SK-N-SH (cell line): ENCODE measurements around the gene ZNF786. TPM values are rescaled to one million over a fixed set of nuclear protein-coding genes. Genes with fewer than 3 reads are reported as not detected.

Source experiments
- CTCF ChIA-PET: fragments of 300-600, 350-600 bp; formaldehyde crosslinking; extraction: SDS; loops from one replicate; lab custom pipeline; 2021; lab: Yijun Ruan, JAX
- POLR2A ChIA-PET: fragments of 350-600 bp; sonication (Branson Sonifier 250); formaldehyde crosslinking; extraction: SDS; loops from one replicate; lab custom pipeline; 2020; ENCODE audit warnings: antibody characterized with exemption, inconsistent platforms; lab: Yijun Ruan, JAX
- DNase-seq: peaks from one replicate; pipeline ENCODE4 v3.0.0; 2012
- H2AFZ ChIP-seq: fragments of 200-600 bp; sonication (generic); 2 replicates; pipeline ENCODE4 v1.8.1; 2016; ENCODE audit warnings: antibody characterized with exemption, mild to moderate bottlenecking, low read depth
- H3F3A ChIP-seq: fragments of 200-600 bp; sonication (generic); replicated peaks from 2 replicates; pipeline ENCODE3; 2016; ENCODE audit warnings: antibody characterized with exemption, mild to moderate bottlenecking; ENCODE audit not compliant: insufficient read depth
- H3K27ac ChIP-seq, 2 experiments: fragments of 200-500 bp in 1 of 2; fragments of 200-600 bp in 1 of 2; sonication (Bioruptor generic) in 1 of 2; sonication (generic), shearing (Covaris generic) in 1 of 2; 2 replicates each; pipeline versions ENCODE4 v1.5.1 to v1.6.1; 2014 to 2016; ENCODE audit warnings: low read depth in 2 of 2, inconsistent platforms in 1 of 2, low read length in 1 of 2, mild to moderate bottlenecking in 1 of 2, mixed read lengths in 1 of 2
- H3K27me3 ChIP-seq: fragments of 200-600 bp; sonication (generic), shearing (Covaris generic); 2 replicates; pipeline ENCODE4 v1.6.1; 2016; ENCODE audit warnings: mixed run types; ENCODE audit not compliant: insufficient read depth
- H3K36me3 ChIP-seq, 2 experiments: fragments of 200-500 bp in 1 of 2; fragments of 200-600 bp in 1 of 2; sonication (Bioruptor generic) in 1 of 2; sonication (generic) in 1 of 2; replicated peaks in 1 of 2; 2 replicates each; pipeline versions ENCODE3 to v1.5.1; 2014 to 2016; ENCODE audit warnings: low read length in 1 of 2, mild to moderate bottlenecking in 1 of 2; ENCODE audit not compliant: insufficient read depth in 2 of 2, control insufficient read depth in 1 of 2
- H3K4me1 ChIP-seq, 2 experiments: fragments of 200-500 bp in 1 of 2; fragments of 200-600 bp in 1 of 2; sonication (Bioruptor generic) in 1 of 2; sonication (generic), shearing (Covaris generic) in 1 of 2; 2 replicates each; pipeline versions ENCODE4 v1.5.1 to v1.6.1; 2014 to 2016; ENCODE audit warnings: low read depth in 1 of 2, low read length in 1 of 2, mixed run types in 1 of 2; ENCODE audit not compliant: insufficient read depth in 2 of 2, control insufficient read depth in 1 of 2
- H3K4me2 ChIP-seq: fragments of 200-600 bp; sonication (generic), shearing (Covaris generic); 2 replicates; pipeline ENCODE4 v1.6.1; 2017; ENCODE audit warnings: mixed run types
- H3K4me3 ChIP-seq, 2 experiments: fragments of 200-500 bp in 1 of 2; fragments of 200-600 bp in 1 of 2; sonication (Bioruptor generic) in 1 of 2; sonication (generic), shearing (Covaris generic) in 1 of 2; 2 replicates each; pipeline versions ENCODE4 v1.5.1 to v1.8.1; 2014 to 2016; ENCODE audit warnings: low read depth in 2 of 2, inconsistent platforms in 1 of 2, low read length in 1 of 2, mild to moderate bottlenecking in 1 of 2, mixed read lengths in 1 of 2, moderate library complexity in 1 of 2
- H3K79me2 ChIP-seq: fragments of 200-600 bp; sonication (generic); 2 replicates; pipeline ENCODE4 v1.8.1; 2017; ENCODE audit warnings: mild to moderate bottlenecking; ENCODE audit not compliant: insufficient read depth
- H3K9ac ChIP-seq: fragments of 200-600 bp; sonication (generic); 2 replicates; pipeline ENCODE4 v1.6.1; 2017; ENCODE audit warnings: mixed run types
- H3K9me2 ChIP-seq: fragments of 200-600 bp; sonication (generic); 2 replicates; pipeline ENCODE4 v1.6.1; 2017; ENCODE audit warnings: mixed run types
- H3K9me3 ChIP-seq: fragments of 200-600 bp; sonication (generic); 2 replicates; pipeline ENCODE4 v1.6.1; 2017; ENCODE audit warnings: mixed run types, mild to moderate bottlenecking, moderate library complexity
- H4K20me1 ChIP-seq: fragments of 200-600 bp; sonication (generic); 2 replicates; pipeline ENCODE4 v1.6.1; 2017; ENCODE audit warnings: mild to moderate bottlenecking, mixed run types; ENCODE audit not compliant: insufficient read depth
- CHD2 ChIP-seq: fragments of 150-350 bp; IDR thresholded peaks from 2 replicates; pipeline ENCODE4 v1.6.1; 2018; ENCODE audit warnings: low read length; ENCODE audit not compliant: partially characterized antibody
- FOSL2 ChIP-seq: IDR thresholded peaks from 2 replicates; pipeline ENCODE4 v1.4.0; 2012; ENCODE audit warnings: low read depth, mild to moderate bottlenecking, moderate library complexity, borderline replicate concordance
- FOXJ3 ChIP-seq: sonication (generic); formaldehyde crosslinking; IDR thresholded peaks from 2 replicates; pipeline ENCODE4 v1.5.1; 2020; ENCODE audit warnings: mild to moderate bottlenecking, missing genetic modification reagents
- FOXM1 ChIP-seq: IDR thresholded peaks from 2 replicates; pipeline ENCODE4 v1.4.0; 2012; ENCODE audit warnings: low read depth, mild to moderate bottlenecking
- GABPA ChIP-seq: IDR thresholded peaks from 2 replicates; pipeline ENCODE4 v1.4.0; 2012; ENCODE audit warnings: low read depth, mild to moderate bottlenecking
- MEF2A ChIP-seq: IDR thresholded peaks from 2 replicates; pipeline ENCODE4 v1.4.0; 2012; ENCODE audit warnings: low read depth, borderline replicate concordance
- MXI1 ChIP-seq: IDR thresholded peaks from 2 replicates; pipeline ENCODE4 v1.6.1; 2012; ENCODE audit warnings: mild to moderate bottlenecking, low read depth, low read length, improper control_type of control experiment
- NRF1 ChIP-seq: IDR thresholded peaks from 2 replicates; pipeline ENCODE4 v1.6.1; 2012; ENCODE audit warnings: low read depth, mild to moderate bottlenecking, low read length
- PBX3 ChIP-seq: IDR thresholded peaks from 2 replicates; pipeline ENCODE4; 2012
- POLR2AphosphoS5 ChIP-seq: IDR thresholded peaks from 2 replicates; pipeline ENCODE4 v1.6.1; 2012; ENCODE audit warnings: low read depth, low read length
- RCOR1 ChIP-seq: fragments of 150-350 bp; IDR thresholded peaks from 2 replicates; pipeline ENCODE4 v1.6.1; 2017; ENCODE audit warnings: antibody characterized with exemption, low read length
- SIN3A ChIP-seq: IDR thresholded peaks from 2 replicates; pipeline ENCODE4 v1.6.1; 2012; ENCODE audit warnings: low read depth, mild to moderate bottlenecking, low read length, moderate library complexity, borderline replicate concordance
- USF1 ChIP-seq: IDR thresholded peaks from 2 replicates; pipeline ENCODE4 v1.4.0; 2012; ENCODE audit warnings: low read depth, borderline replicate concordance
- YY1 ChIP-seq: IDR thresholded peaks from 2 replicates; pipeline ENCODE4 v1.4.0; 2012; ENCODE audit warnings: low read depth, mild to moderate bottlenecking
- WGBS: methylation state at CpG from one replicate; pipeline ENCODE4 v1.1.6; 2017; ENCODE audit warnings: low lambda C conversion rate; 5-methylcytosine and 5-hydroxymethylcytosine counted together
- polyA plus RNA-seq, 3 experiments: library from polyadenylated mRNA; depleted of rRNA; stranded (reverse); fragments of >200 nt; gene quantifications; 2 replicates each; pipeline ENCODE4 v1.2.3, GENCODE V29; 2012

ZNF786 gene
- polyA plus RNA-seq, 1 of the 3 experiments (the other 2 are of a cell fraction), result 5.0 TPM

- CTCF ChIA-PET, result no interaction called here
- WGBS, result 93% methylated on average over 12 of the region's 12 CpGs
- Histone ChIP-seq H3K27ac (no peak overlapping the region), H3K9me2 (no peaks in the 10 kb centered on the region), H2AFZ (no peak overlapping the region), H3K4me3 (no peak overlapping the region), H3K4me1 (no peaks in the 10 kb centered on the region), H3K9me3 (no peaks in the 10 kb centered on the region), H3K27me3 (no peaks in the 10 kb centered on the region), H3K9ac (no peak overlapping the region), H3K79me2 (no peaks in the 10 kb centered on the region), H4K20me1 (no peaks in the 10 kb centered on the region), H3F3A (no peaks in the 10 kb centered on the region), H3K4me2 (no peak overlapping the region), H3K36me3 (no peaks in the 10 kb centered on the region)
- TF ChIP-seq GABPA (no peak), CHD2 (no peak), MXI1 (no peak), PBX3 (no peak), FOSL2 (no peak), SIN3A (no peak), NRF1 (no peak)
- POLR2A ChIA-PET, result no interaction called here
- no peak for DNase-seq
These were observed 19.5 kb upstream of the ZNF786 start for GRCh38 chr7:149109969-149110368.

- H3K36me3 ChIP-seq, result no peaks in the 10 kb centered on the region
- no peak overlapping the region for H3K4me2 ChIP-seq
- TF ChIP-seq CHD2, result no peak
- no peak for TF ChIP-seq FOXM1
- TF ChIP-seq POLR2AphosphoS5, result no peak
- TF ChIP-seq RCOR1, result no peak
- no peak for TF ChIP-seq YY1
- no peak for TF ChIP-seq USF1
- no peak for TF ChIP-seq FOXJ3 (CRISPR knock-in tag)
- no peak for TF ChIP-seq MXI1
- no peak for TF ChIP-seq MEF2A
- H3K27me3 ChIP-seq, result no peaks in the 10 kb centered on the region
- H2AFZ ChIP-seq, result no peak overlapping the region
- ChIA-PET CTCF (interaction anchor here (1.0 to 2.9 kb wide), 4 partner anchors 14 to 248 kb away, joined by 3 to 13 read pairs (median 4); partner anchors contain the start of gene ZNF425), POLR2A (interaction anchor here (1.2 kb wide), 1 partner anchor 39 kb away, joined by 4 read pairs; no protein-coding TSS in a partner anchor)
- no peaks in the 10 kb centered on the region for H3F3A ChIP-seq
- no peaks in the 10 kb centered on the region for H4K20me1 ChIP-seq
- no peak overlapping the region for H3K27ac ChIP-seq
- no peak overlapping the region for H3K9ac ChIP-seq
- 91% methylated on average over 21 of the region's 25 CpGs for WGBS
- DNase-seq, result no peak
- no peaks in the 10 kb centered on the region for H3K79me2 ChIP-seq
- H3K9me2 ChIP-seq, result no peaks in the 10 kb centered on the region
- H3K4me1 ChIP-seq, result no peaks in the 10 kb centered on the region
- no peak overlapping the region for H3K4me3 ChIP-seq
- H3K9me3 ChIP-seq, result no peaks in the 10 kb centered on the region
These were observed 14.2 kb upstream of the ZNF786 start for GRCh38 chr7:149104749-149105148.
